Erythroblast (primary cell): ENCODE measurements around the gene KCNAB3.

Source experiments
- DNase-seq, 2 experiments: peaks; one replicate each; lab custom pipeline; 2025; lab: John Stamatoyannopoulos, UW
- GATA1 ChIP-seq: IDR thresholded peaks from 2 replicates; pipeline ENCODE4 v1.6.1; 2011; ENCODE audit warnings: low read depth, mild to moderate bottlenecking, control low read depth, low read length, moderate library complexity
- POLR2A ChIP-seq: IDR thresholded peaks from 2 replicates; pipeline ENCODE4 v1.6.1; 2011; ENCODE audit warnings: mild to moderate bottlenecking, low read length

KCNAB3 gene

GRCh38 chr17:7903154-7904103, 26.2 kb downstream of the KCNAB3 start:
- no peak for TF ChIP-seq GATA1
- TF ChIP-seq POLR2A, result no peak
- no peak for DNase-seq

- DNase-seq, result peak; percentile 56 to 59
- TF ChIP-seq GATA1, result no peak
- TF ChIP-seq POLR2A, result no peak
Measured at GRCh38 chr17:7897773-7898172, 31.9 kb downstream of the KCNAB3 start.

- DNase-seq, result no peak
- TF ChIP-seq POLR2A, result no peak
- no peak for TF ChIP-seq GATA1
Measured at GRCh38 chr17:7897090-7897489, 32.6 kb downstream of the KCNAB3 start.

GRCh38 chr17:7894866-7895265, 34.8 kb downstream of the KCNAB3 start:
- TF ChIP-seq POLR2A, result no peak
- no peak for TF ChIP-seq GATA1
- DNase-seq, result no peak

GRCh38 chr17:7894226-7894625, 35.4 kb downstream of the KCNAB3 start:
- TF ChIP-seq POLR2A, result no peak
- TF ChIP-seq GATA1, result no peak
- DNase-seq, result no peak

- TF ChIP-seq GATA1, result no peak
- TF ChIP-seq POLR2A, result no peak
- DNase-seq, result no peak
Measured at GRCh38 chr17:7893187-7893880, 36.3 kb downstream of the KCNAB3 start.

- DNase-seq, result peak; percentile 92
Measured at GRCh38 chr17:7889166-7889955, 40.3 kb downstream of the KCNAB3 start.

GRCh38 chr17:7888184-7888920, 41.3 kb downstream of the KCNAB3 start, which contains the start of gene CHD3:
TSS of gene CHD3 (plus strand) at chr17:7888789. CDS start at chr17:7889001, 212 bp downstream.
- TF ChIP-seq POLR2A (no peak), GATA1 (no peak)
- peak; percentile 36 to 46 for DNase-seq

More at GRCh38 chr17:7889166-7889955, 40.3 kb downstream of the KCNAB3 start:
- TF ChIP-seq GATA1 (no peak), POLR2A (no peak)

- DNase-seq, result peak; percentile 89 to 90
- TF ChIP-seq GATA1 (peak; percentile 51), POLR2A (no peak)
Measured at GRCh38 chr17:7887482-7888183, 42.0 kb downstream of the KCNAB3 start.

- DNase-seq, result no peak
- TF ChIP-seq POLR2A (no peak), GATA1 (no peak)
Measured at GRCh38 chr17:7887038-7887481, 42.6 kb downstream of the KCNAB3 start.

- DNase-seq, result peak; percentile 57 to 61
- TF ChIP-seq POLR2A (peak; percentile 42), GATA1 (no peak)
Measured at GRCh38 chr17:7886227-7887037, 43.2 kb downstream of the KCNAB3 start.
